Measurements from ENCODE around the gene DHODH.

DNA sequence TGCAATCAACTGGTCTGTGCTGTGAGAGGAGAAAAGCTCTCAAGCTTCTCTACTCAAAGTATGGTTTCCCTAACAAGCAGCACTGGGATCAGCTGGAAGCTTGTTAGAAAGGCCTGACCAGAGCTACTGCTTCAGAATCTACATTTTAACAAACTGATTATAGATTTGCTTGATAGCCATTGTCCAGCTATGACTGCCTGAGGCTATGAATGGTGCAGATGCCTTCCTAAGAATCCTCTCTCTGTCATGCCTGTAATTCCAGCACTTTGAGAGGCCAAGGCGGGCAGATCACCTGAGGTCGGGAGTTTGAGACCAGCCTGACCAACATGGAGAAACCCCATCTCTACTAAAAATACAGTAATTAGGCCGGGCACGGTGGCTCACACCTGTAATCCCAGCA is 37.0 kb upstream of the DHODH start:
- TF ChIP-seq GATA3 (IDR thresholded peaks at IDR 0.05; ENCODE audit: low read depth, low read length): no peak
- no peak for TF ChIP-seq GATA2 (IDR thresholded peaks at IDR 0.05; ENCODE audit: low read depth, low read length)
